A673 (cell line): ENCODE measurements around the gene CRACDL. TPM values are rescaled to one million over a fixed set of nuclear protein-coding genes. Genes with fewer than 3 reads are reported as not detected.

Experiments
- BruUV-seq: library from RNA; stranded (reverse); fragments of 400-500 nt; replicated peaks from 2 replicates; lab custom pipeline; 2021; lab: Mats Ljungman, UMichigan
- CTCF ChIA-PET: fragments of 300-600 bp; sonication (Branson Sonifier 250); formaldehyde crosslinking; loops from one replicate; lab custom pipeline; 2022; ENCODE audit warnings: antibody characterized with exemption; lab: Charles Lee
- POLR2A ChIA-PET: fragments of 300-600 bp; sonication (Branson Sonifier 250); formaldehyde crosslinking; loops from one replicate; lab custom pipeline; 2022; ENCODE audit warnings: antibody characterized with exemption; ENCODE audit not compliant: low non-redundant PET; lab: Charles Lee
- DNase-seq: peaks from one replicate; pipeline ENCODE4 v3.0.0-alpha.2; 2015; ENCODE audit warnings: low spot score
- H3K27ac ChIP-seq: fragments of 200-600 bp; sonication (generic); 2 replicates; pipeline ENCODE4 v1.5.1; 2016; ENCODE audit warnings: mixed run types, low read depth, mild to moderate bottlenecking, mixed read lengths, antibody characterized with exemption, low read length; ENCODE audit not compliant: poor library complexity, severe bottlenecking
- H3K27me3 ChIP-seq: fragments of 200-600 bp; sonication (generic); replicated peaks from 2 replicates; pipeline ENCODE4 v1.6.1; 2017; ENCODE audit warnings: mixed run types, low read depth, mild to moderate bottlenecking, mixed read lengths, antibody characterized with exemption, low read length; ENCODE audit not compliant: insufficient read depth, poor library complexity
- H3K36me3 ChIP-seq: fragments of 200-600 bp; sonication (generic); 2 replicates; pipeline ENCODE4 v1.6.1; 2016; ENCODE audit warnings: mixed run types, mild to moderate bottlenecking, mixed read lengths, antibody characterized with exemption, low read length; ENCODE audit not compliant: insufficient read depth, poor library complexity, severe bottlenecking
- H3K4me1 ChIP-seq: fragments of 200-600 bp; sonication (generic); 2 replicates; pipeline ENCODE4 v1.6.1; 2017; ENCODE audit warnings: mixed run types, mild to moderate bottlenecking, mixed read lengths, antibody characterized with exemption, low read length; ENCODE audit not compliant: insufficient read depth, poor library complexity, severe bottlenecking
- H3K4me3 ChIP-seq: fragments of 200-600 bp; sonication (generic); 2 replicates; pipeline ENCODE4 v1.5.1; 2016; ENCODE audit warnings: low read depth, mixed run types, mild to moderate bottlenecking, mixed read lengths, low read length; ENCODE audit not compliant: poor library complexity, severe bottlenecking
- H3K9me3 ChIP-seq: fragments of 200-600 bp; sonication (generic); 2 replicates; pipeline ENCODE4 v1.6.1; 2016; ENCODE audit warnings: mixed run types, low read depth, mild to moderate bottlenecking, mixed read lengths, antibody characterized with exemption, low read length; ENCODE audit not compliant: poor library complexity, severe bottlenecking
- CTCF ChIP-seq: fragments of 300-800, 200-600 bp; sonication (generic); conservative IDR thresholded peaks from 2 replicates; pipeline ENCODE4 v1.5.1; 2017; ENCODE audit warnings: low read depth, mild to moderate bottlenecking, antibody characterized with exemption, low read length, moderate library complexity, mixed read lengths
- EZH2 ChIP-seq: fragments of 200-600 bp; sonication (generic); IDR thresholded peaks from 2 replicates; pipeline ENCODE4 v1.6.1; 2017; ENCODE audit warnings: borderline replicate concordance, low read depth, mild to moderate bottlenecking, mixed read lengths, antibody characterized with exemption, low read length; ENCODE audit not compliant: poor library complexity, severe bottlenecking
- intact Hi-C: fragments of 100-400 bp; cut with micrococcal nuclease; formaldehyde crosslinking; loops from one replicate; pipeline ENCODE4 v1.10.0; 2022; ENCODE audit not compliant: unreplicated experiment
- total RNA-seq: library from RNA; stranded (reverse); gene quantifications from 2 replicates; pipeline ENCODE4 v1.2.3, GENCODE V29; 2021

CRACDL gene
- total RNA-seq, 1 experiment from 2014 or later: not detected

- H3K9me3 ChIP-seq: no peaks in the 10 kb centered on the region
- ChIA-PET CTCF (no interaction called here), POLR2A (no interaction called here)
- H3K4me3 ChIP-seq: no peak overlapping the region
- H3K27ac ChIP-seq: no peak overlapping the region
- no TSS peak for BruUV-seq
- H3K36me3 ChIP-seq: no peaks in the 10 kb centered on the region
- intact Hi-C loops: no loop called here
- no peak for DNase-seq
- peaks cover 6% of the 10 kb centered on the region for H3K4me1 ChIP-seq
- no peak for TF ChIP-seq CTCF
- TF ChIP-seq EZH2: no peak
- no peaks in the 10 kb centered on the region for H3K27me3 ChIP-seq
Measured at GRCh38 chr2:98804265-98804650, 131.8 kb downstream of the CRACDL start.

GRCh38 chr2:98803405-98804264 is 132.4 kb downstream of the CRACDL start:
- intact Hi-C loops: no loop called here
- POLR2A ChIA-PET: no interaction called here
- no peaks in the 10 kb centered on the region for H3K9me3 ChIP-seq
- no TSS peak for BruUV-seq
- CTCF ChIA-PET: no interaction called here
- peaks cover 6% of the 10 kb centered on the region for H3K4me1 ChIP-seq
- H3K36me3 ChIP-seq: no peaks in the 10 kb centered on the region
- H3K27me3 ChIP-seq: no peaks in the 10 kb centered on the region
- TF ChIP-seq EZH2: no peak
- TF ChIP-seq CTCF: no peak
- DNase-seq: no peak
- H3K27ac ChIP-seq: no peak overlapping the region
- no peak overlapping the region for H3K4me3 ChIP-seq

GRCh38 chr2:98802344-98802743 is 133.7 kb downstream of the CRACDL start:
- no TSS peak for BruUV-seq
- DNase-seq: no peak
- Histone ChIP-seq H3K4me1 (peaks cover 6% of the 10 kb centered on the region), H3K4me3 (no peak overlapping the region), H3K9me3 (no peaks in the 10 kb centered on the region), H3K27ac (no peak overlapping the region), H3K27me3 (no peaks in the 10 kb centered on the region), H3K36me3 (no peaks in the 10 kb centered on the region)
- POLR2A ChIA-PET: no interaction called here
- CTCF ChIA-PET: interaction anchor here (0.7 kb wide), 1 partner anchor 14 kb away, joined by 3 read pairs; no protein-coding TSS in a partner anchor
- intact Hi-C loops: no loop called here
- TF ChIP-seq EZH2 (no peak), CTCF (no peak)
